Activated naive CD4-positive, alpha-beta T cell treated with anti-CD3 and anti-CD28 coated beads, Interleukin-2, amount 50 U/mL, for 16 hours (primary cell): ENCODE measurements around the gene PRKAG1.

Experiments used
- DNase-seq: peaks from one replicate; pipeline ENCODE4 v3.0.0-alpha.2; 2020

Gene PRKAG1

DNA sequence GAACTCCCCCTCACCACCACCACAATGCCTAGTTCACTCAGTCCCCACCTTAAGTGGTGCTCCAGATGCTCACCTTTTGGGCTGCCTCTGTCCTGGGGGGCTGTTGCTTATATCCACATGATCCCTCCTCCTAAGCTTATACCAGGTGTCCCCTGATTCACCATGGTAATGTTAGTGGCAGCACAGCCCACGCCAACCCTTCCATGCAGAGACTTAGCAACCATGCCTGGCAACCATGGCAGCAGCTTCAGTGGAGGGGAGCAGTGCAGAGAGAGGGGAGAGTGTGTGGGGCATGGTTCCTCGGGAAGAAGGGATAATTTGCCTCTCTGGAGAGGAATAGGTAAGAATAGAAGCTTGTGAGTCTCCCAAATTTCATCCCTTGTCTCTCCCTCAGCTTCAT, 18.2 kb downstream of the PRKAG1 start:
- no peak for DNase-seq

DNA sequence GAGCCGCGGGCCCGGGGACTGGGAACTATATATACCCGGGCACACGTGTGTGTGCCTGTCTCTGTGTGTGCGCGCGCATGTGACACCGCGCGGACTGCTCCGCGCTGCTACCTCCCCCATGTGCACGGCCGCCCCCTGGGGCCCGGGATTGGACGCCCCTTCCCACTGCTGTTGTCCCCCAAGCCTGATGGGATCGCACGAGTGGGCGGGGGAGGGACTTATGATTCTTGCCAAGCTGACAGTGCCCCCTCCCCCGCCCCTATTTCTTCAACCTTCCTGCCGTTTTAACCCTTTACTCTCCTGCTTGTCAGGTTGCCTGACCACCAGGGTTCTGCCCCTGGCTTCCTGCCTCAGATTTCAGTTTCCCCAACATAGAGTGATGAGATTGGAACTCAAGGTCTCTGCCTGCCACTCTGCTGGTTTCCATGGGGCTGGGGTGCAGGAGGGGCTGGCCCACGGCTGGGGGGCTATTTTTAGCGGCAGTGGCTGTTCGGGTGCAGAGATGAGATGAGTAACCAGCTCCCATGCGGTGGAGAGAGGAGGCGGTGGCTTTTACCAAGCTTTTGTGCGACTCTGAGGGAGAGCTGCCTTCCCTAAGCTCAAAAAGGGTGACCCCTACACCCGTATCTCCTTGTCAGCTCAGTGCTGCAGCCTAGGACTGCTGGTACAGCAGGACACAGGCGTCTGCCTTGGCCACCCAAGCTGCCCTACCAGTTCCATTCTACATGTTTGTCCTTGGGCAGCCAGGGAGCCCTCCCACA, 19.0 kb downstream of the PRKAG1 start, which contains the start of gene DDN:
TSS of gene DDN (minus strand) at position 5 of the 761 bp plus-strand sequence. CDS start 88 bp downstream, outside the sequence.
- DNase-seq, result peak; percentile 65

DNA sequence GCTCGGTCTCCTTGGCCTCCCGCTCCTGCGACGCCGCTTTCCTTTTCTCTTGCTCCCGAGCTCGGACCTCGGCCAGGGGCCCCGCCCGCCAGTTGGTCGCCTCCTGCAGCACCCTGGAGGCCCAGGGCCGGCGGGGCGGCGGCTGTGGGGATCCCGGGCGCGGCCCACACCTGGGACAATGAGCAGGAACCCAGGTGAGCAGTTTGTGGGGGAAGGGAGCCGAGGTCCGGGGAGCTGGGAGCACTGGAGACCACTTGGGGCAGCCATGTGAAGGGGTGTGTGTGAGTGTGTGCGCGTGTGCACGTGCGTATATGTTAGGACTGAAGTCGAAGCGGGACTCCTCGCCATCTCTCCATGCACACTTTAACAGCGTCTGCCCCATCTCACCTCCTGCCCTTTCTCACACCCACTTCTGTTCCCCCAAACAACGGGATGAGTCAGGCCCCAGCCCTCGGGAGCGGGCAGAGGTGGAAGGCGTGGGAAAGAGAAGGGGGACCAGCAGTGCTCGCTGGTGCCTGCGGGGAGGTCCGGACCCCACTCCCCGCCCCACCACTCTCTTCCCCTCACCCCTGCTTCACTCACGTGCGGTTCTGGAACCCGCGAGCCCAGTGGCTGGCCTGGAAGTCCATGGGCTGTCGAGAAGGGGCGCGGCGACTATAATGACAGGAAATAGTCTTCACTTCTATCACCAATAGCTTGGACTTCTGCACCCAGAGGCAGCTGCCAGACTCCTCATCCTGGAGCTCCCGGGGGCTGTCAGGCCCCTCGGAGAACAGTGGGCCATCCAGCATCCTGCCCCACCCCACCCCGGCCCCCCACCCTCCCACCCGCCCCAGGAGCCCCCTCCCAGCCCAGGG, 19.9 kb downstream of the PRKAG1 start:
- no peak for DNase-seq

DNA sequence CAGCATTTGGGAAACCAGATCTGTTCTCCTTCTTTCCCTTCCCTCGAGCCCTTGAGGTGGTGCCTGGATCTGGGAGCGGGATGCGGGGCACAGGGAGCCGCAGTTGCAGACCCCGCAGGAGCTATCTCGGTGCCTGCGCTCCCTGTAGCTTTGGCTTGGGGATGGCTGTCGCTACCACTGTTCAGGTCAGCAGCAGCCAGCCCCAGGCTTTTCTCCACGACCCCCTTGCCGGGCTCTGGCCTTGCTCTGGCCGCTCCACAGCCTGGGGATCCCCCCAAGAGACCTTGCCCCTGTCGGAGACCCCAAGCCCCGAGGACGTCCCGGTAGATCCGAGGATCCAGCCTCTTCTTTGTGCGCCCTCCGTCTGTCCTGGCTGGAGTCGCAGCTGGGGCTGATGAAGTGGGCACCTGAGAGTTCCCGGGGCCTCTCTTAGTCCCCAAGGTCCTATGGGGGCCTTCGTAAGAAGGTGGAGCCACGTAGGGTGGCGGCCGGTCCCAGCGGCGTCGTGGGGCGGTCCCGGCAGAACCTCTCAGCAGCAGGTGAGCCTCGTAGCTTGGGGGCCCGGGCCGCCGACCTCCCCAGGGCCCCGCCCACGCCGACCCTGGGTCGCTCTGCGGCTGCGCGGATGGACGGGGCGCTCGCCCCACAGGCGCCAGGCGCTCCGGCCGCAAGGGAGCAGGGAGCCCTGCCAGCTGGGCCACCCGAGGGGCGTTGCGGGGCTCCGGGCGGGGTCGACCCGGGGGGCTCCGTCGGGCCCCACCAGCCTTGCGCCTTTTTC, 20.7 kb downstream of the PRKAG1 start:
- peak; percentile 36 for DNase-seq

DNA sequence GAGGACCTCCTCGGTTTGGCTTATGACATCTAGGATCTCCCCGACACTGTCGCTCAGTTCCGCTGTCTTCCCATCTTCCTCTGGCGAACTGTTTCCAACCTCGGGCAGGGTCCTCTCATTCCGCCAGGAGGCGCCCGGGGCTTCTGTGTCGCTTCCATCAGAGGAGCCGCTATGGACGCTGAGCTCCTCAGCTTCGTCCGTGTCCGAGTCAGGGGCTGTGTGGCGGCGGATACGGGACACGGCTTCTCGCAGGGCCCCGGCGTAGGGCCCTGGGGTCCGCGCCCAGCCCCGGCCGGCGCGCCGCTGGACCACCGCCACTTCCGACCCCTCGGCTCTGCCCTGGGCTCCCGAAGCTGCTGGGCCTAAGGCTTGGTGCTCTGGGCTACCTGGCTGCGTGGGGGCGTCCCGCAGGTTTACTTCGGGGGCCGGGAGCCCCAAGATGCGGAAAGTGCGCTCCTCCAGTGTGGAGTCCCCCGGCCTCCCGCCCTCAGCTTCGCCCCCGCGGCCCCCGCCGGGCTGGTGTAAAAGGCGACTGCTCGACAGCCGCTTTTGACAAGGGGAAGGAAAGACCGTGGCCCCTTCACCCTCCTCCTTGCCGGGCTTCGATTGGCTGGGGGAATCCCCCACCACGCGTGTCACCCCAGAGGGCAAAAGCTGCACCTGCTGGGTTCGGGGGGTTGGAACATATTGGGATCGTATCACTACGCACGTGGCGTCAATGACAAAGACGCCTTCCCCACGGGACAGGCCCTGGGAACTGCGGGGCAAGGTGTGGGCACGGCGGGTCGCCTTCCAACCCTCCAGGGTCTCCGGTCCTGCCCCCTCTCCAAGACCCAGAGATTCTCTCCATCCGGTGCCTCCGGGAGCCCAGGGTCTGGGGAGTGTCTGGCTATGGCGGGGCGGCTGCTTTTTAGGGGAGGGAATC, 21.5 kb downstream of the PRKAG1 start:
- peak; percentile 70 for DNase-seq

DNA sequence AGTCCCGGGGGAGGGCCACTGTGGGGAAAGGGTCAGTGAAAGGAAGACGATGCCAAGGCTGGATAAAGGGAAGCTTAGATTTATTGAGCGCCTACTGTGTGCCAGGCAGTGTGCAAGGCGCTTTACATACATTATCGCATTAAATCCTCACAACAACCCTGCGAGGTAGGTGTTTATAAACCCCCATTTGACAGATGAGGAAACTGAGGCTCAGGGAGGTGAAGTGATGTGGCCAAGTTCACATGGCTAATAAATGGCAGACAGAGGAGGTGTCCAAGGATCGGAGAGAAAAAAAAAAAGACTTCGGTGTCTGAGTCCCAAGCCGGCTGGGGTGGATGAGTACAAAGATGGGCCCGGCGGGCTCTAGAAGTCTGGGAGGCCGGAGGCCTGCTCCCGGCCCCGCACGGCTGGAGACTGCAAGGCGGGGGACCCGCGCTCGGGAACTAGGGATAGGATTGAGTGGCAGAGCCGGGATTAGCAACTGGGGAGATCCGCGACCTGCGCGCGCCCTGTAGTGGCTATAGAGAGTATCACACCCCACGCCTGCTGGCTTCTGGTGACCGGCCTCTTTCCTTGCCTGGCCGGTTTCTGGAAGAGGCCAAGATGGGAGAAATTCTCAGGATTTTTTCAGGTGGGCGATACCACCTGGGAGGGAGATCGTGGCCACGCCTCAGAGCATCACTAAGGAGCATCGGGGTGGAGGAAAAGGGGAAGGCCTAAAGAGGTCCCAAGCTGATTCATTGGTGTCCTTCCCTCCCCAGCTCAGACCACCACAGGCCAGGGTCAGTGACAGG, 23.3 kb downstream of the PRKAG1 start:
- peak; percentile 50 for DNase-seq

DNA sequence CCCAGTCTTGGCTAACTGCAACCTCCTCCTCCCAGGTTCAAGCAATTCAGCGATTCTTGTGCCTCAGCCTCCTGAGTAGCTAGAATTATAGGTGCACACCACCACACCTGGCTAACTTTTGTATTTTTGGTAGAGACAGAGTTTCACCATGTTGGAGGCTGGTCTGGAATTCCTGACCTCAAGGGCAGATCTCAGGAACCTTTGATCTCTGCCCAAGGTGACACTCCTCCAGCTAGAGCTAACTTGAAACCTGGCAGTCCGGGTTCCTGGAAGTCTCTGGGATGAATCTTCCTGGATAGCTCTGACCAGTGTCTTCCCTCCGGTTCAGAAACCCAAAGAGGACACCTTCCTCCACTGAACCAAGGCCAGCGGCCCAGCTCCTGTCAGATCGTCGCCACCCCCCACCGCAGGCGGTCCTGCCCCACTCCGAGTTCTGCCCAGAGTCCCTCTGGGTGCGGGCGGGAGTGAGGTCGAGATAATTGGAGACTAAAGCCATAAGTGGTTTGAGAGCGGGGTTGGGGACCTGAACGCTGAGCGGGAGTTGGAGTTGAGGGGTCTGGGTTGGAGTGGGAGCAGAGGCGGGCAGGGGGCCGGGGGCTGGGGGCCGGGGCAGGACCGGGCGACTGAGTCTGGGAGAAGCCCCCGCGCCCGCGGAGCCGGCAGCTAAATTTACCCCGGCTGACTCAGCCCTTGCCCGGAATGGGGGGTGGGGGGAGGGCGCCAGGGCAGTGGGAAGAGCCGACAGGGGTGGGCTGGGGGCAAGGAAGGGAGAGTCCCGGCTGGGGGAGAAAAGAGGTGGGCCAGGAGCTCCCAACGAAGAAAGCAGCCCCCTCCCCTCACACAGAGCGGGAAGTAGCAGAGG, 24.1 kb downstream of the PRKAG1 start:
- no peak for DNase-seq

DNA sequence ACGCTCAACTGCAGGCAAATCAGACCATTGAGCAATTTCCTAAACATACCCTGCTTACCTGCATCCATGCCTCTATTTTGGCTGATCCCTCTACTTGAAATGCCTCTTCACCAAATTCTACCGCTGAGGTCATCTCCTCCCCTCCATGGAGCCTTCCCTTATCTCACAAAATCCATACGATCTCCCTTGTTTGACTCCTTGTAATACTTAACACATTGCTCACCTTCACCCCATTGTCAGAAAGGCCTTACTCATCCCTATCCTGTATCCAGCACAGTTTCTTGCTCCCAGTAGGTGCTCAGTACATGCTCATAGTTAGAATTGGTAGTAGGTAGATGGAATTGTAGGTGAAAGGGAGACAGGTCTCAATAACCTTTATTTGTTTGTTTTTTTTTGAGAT, 24.8 kb downstream of the PRKAG1 start:
- no peak for DNase-seq

DNA sequence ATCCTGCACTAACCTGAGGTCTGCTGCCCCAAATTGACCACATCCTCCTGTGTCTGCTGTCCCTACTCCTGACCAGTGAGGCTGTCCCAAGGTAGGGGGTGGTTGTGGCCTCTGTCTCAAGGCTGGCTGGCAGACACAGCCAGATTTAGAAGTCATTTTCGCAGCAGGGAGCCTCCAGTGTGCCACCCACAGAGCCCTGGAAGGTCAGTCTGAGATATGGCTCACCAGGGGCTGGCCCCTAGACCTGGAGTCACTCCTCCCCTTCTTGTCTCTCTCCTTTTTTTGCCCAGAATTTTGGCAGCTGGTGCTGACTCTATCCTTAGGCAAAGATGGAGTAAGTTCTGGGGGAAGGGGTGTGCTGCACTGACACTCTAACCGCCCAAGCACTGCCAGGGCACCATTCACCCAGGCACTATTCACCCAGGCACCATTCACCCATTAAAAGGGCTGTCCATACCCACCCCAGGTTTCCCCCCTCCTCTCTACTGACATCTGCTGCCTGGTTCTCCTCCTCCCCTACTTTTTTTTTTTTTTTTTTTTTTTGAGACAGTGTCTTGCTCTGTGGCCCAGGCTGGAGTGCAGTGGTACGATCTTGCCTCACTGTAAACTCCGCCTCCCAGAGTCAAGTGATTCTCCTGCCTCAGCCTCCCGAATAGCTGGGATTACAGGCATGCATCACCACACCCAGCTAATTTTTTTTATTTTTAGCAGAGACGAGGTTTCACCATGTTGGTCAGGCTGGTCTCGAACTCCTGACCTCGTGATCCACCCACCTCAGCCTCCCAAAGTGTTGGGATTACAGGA, 27.1 kb downstream of the PRKAG1 start:
- no peak for DNase-seq

DNA sequence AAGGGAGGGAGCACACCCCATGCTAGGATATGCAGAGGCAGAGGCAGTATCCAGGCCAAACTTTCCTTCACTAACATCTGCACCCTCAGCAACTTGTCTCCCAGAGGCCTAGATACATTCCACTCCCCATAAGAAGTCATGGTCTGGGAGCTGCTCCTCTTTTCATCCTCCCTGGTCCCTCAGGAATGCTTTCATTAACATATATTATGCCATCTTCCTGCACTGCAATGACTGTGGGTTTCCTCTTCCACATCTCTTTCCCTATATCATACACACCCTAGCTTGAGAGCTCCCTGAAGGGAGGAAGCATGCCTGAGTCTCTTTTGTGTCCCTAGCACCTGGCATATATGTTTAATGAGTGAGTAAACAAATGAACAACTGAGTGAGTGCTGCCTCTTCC, 28.0 kb downstream of the PRKAG1 start:
- DNase-seq, result no peak

DNA sequence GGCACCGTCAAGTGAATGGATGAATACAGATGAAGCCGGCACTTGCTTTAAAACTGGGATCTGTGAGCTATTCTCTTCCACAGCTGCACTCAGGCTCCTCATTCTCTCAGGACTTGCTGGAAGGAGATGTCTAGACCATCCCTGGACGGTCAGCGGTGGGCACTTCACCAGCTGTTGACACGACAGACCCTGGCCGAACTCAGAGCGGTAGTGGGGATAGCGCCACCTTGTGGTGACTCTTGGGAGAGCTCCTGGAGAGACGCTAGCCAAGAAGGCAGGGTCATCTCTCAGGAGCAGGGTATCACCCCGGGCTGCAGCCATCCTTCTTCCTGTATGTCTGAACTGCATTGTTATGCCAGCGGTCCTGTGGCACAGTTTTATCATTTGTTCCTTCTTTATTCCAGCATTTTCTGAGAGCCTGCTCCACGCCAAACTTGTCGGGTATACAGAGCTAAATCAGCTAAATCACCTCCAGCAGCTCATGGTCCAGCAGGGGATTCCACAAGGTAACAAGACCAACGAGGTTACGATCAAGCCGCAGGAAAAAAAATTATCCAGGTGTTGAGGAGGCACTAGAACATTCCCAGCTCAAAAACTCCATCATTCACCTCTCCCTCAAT, 30.4 kb downstream of the PRKAG1 start:
- peak; percentile 64 for DNase-seq

DNA sequence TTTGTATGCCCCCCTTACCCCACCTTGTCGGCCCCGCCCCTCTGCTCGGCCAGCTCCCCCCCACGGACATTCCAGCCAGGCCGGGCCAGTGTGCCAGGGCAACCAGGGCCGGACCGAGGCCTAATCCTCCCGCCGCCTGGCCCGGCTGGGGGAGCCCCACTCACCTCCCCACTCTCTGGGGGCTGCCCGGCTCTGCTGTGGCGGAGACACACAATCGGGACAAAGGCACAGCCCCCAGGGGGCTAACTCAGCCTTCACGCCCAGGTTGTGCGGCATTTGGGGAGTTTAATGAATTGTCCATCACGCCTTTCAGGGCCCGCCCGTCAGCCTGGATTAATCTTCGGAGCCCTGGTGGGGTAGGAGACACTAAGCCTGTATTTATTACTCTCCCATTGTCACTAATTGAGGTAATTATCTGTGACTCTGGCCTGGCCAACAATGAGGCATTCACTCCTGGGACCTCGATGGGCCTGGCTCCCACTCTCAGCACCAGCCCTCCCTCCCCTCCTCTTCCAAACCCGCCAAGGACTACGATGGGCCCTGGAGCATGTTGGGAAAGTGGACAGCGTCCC, 31.8 kb downstream of the PRKAG1 start:
- DNase-seq, result no peak

DNA sequence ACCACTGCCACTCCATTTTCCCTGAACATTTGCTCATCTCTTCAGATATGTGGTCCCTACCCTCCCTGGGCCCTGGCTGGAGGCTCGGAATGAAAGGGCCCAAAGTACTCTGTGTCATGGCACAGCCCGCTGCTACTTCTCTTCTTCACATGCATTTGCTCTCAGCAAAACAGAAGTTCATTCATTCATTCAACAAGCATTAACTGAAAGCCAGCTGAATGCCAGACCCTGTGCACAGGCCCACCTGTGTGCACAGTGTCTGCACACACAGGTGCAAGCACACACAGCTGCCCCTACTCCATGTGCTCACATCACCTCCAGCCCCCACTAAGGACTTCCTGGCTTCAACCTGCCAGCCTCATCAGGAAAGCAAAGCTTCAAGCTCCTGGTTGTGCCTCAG, 32.7 kb downstream of the PRKAG1 start:
- DNase-seq, result no peak

DNA sequence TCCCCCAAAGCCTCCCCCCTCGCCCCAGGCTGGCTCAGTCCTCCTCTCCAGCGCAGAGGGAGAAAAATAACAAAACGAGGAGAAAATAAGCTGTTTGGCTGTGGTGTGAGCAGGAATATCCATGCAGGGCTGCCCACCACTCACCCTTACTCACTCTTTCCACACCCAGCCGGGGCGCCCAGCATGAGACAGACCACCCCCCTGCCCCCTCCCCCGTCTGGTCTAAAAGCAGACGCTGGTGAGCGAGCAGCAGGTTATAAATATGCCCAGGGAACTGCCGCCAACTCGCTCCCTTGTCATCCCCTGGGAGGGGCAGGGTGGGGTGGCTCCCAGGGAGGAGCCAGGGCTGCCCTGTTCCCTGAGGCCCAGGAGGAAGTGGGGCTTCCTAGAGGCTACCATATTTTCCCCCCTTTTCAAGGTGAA, 33.1 kb downstream of the PRKAG1 start:
- DNase-seq, result no peak

DNA sequence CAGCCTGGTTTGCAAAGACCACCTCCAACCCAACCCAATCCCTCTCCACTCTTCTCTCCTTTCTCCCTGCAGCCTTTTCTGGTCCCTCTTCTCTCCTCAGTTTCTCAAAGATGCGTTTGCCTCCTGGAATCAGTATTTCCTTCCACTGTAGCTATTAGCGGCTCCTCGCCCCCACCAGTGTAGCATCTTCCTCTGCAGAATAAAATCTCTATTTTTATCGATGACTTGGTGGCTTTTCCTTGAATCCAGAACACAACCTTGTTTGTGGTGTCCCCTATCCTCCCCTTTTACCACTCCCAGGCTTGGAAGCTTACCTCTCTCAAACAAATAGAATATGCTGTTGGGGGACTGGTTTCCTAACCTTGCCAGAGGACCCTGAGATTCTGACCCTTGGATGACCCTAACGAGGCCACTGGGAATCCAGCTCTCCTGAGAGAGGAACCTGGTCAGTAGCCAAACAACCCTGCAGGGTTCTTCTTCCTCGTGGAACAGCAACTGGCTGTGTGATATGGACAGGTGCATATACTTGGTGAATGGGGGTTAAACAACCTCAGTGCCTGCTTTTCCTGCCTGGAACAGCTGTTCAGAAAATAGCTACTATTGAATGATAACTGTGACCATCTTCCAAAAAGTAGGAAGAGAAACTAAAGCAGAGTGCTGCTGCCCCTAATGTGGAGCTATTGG, 36.0 kb downstream of the PRKAG1 start:
- no peak for DNase-seq

DNA sequence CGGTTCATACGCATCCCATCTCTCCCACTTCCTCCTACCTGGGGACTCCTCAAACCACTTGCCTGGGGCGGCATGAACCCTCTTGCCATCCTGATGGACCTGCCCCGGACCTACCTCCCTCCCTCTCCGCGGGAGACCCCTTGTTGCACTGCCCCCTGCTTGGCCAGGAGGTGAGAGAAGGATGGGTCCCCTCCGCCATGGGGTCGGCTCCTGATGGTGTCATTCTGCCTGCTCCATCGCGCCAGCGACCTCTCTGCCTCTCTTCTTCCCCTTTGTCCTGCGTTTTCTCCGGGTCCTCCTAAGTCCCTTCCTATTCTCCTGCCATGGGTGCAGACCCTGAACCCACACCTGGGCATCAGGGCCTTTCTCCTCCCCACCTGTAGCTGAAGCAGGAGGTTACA, 36.8 kb downstream of the PRKAG1 start:
- DNase-seq, result no peak

DNA sequence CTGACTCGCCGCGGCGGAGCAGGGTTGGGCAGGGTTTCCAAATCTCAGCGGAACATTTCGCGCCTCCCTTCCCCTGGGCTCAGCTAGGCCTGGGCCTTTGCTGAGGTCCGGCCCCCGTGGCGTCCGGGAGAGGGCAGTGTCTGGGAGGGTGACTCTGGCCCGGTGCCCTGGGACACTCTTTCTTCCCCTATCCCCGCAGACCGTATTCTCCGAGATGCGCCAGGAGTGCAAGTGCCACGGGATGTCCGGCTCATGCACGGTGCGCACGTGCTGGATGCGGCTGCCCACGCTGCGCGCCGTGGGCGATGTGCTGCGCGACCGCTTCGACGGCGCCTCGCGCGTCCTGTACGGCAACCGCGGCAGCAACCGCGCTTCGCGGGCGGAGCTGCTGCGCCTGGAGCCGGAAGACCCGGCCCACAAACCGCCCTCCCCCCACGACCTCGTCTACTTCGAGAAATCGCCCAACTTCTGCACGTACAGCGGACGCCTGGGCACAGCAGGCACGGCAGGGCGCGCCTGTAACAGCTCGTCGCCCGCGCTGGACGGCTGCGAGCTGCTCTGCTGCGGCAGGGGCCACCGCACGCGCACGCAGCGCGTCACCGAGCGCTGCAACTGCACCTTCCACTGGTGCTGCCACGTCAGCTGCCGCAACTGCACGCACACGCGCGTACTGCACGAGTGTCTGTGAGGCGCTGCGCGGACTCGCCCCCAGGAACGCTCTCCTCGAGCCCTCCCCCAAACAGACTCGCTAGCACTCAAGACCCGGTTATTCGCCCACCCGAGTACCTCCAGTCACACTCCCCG, 37.4 kb downstream of the PRKAG1 start:
- peak; percentile 57 for DNase-seq
